ENCODE measurements around the gene SAMD1.
"Not testable (repeated sequence)": the region's sequence is repeated elsewhere in the genome, so short reads cannot be mapped to it uniquely, and the experiment has no call there.

GRCh38 chr19:14050961-14051360 is 39.6 kb downstream of the SAMD1 start:
- TF ChIP-seq POLR2A, TAF1, POU2F2 (IDR thresholded peaks at IDR 0.05; ENCODE audit: low read depth, low read length): not testable (repeated sequence)

All from GM12891 (cell line).